Amygdala (tissue), 56 donors: ENCODE measurements around the gene RTL1.

Source experiments
- DNase-seq, 56 donors: peaks; one replicate each; lab custom pipeline; 2025; lab: John Stamatoyannopoulos, UW

Gene RTL1

GRCh38 chr14:100882991-100883788 is 20.3 kb downstream of the RTL1 start:
- DNase-seq = no peak

GRCh38 chr14:100882026-100882967 is 21.2 kb downstream of the RTL1 start:
- DNase-seq = no peak

GRCh38 chr14:100881211-100882025 is 22.1 kb downstream of the RTL1 start:
- DNase-seq = no peak

- no peak for DNase-seq
These were observed 23.0 kb downstream of the RTL1 start for GRCh38 chr14:100880271-100881101.

- DNase-seq = no peak
These were observed 23.7 kb downstream of the RTL1 start for GRCh38 chr14:100879782-100880181.

GRCh38 chr14:100879194-100879593 is 24.3 kb downstream of the RTL1 start:
- no peak for DNase-seq

- no peak for DNase-seq
These were observed 25.0 kb downstream of the RTL1 start for GRCh38 chr14:100878271-100879146.

- DNase-seq = no peak
These were observed 27.5 kb downstream of the RTL1 start for GRCh38 chr14:100875861-100876590.

GRCh38 chr14:100875126-100875525 is 28.4 kb downstream of the RTL1 start:
- DNase-seq = no peak

GRCh38 chr14:100874411-100875091 is 29.0 kb downstream of the RTL1 start:
- DNase-seq = no peak

- DNase-seq = no peak
These were observed 29.5 kb downstream of the RTL1 start for GRCh38 chr14:100874051-100874410.

GRCh38 chr14:100873096-100873482 is 30.4 kb downstream of the RTL1 start:
- no peak for DNase-seq

- peak in 1 of 56 donors; percentile 45 for DNase-seq
These were observed 31.0 kb downstream of the RTL1 start for GRCh38 chr14:100872259-100873095.

GRCh38 chr14:100871234-100872186 is 32.0 kb downstream of the RTL1 start:
- no peak for DNase-seq

- DNase-seq = no peak
These were observed 34.7 kb downstream of the RTL1 start for GRCh38 chr14:100868621-100869370.
